Activated CD4-positive, alpha-beta T cell treated with anti-CD3 and anti-CD28 coated beads, Interleukin-2, amount 10 ng/mL, durations not matched to agents 7 days and 5 days (primary cell): ENCODE measurements around the gene NTSR1. TPM values are rescaled to one million over a fixed set of nuclear protein-coding genes. Genes with fewer than 3 reads are reported as not detected.
A peak's percentile ranks its signal among the peaks of the same experiment; 100 is the strongest.

Source experiments
- CTCF ChIA-PET: fragments of 350-600 bp; sonication (Branson Sonifier 250); formaldehyde crosslinking; loops from one replicate; lab custom pipeline; 2021; ENCODE audit warnings: antibody characterized with exemption; lab: Charles Lee
- POLR2A ChIA-PET: fragments of 350-600 bp; sonication (Branson Sonifier 250); formaldehyde crosslinking; loops from one replicate; lab custom pipeline; 2021; ENCODE audit warnings: antibody characterized with exemption; lab: Charles Lee
- DNase-seq: peaks from one replicate; pipeline ENCODE4 v3.0.0-alpha.2; 2020
- H3K27ac Mint-ChIP-seq: one replicate; pipeline ENCODE4 v1.8.0; 2021; ENCODE audit warnings: mild to moderate bottlenecking, moderate library complexity, mixed read lengths
- H3K27me3 Mint-ChIP-seq: one replicate; pipeline ENCODE4 v1.8.0; 2021; ENCODE audit warnings: mixed read lengths
- H3K36me3 Mint-ChIP-seq: one replicate; pipeline ENCODE4 v1.8.0; 2021; ENCODE audit warnings: low read depth, mixed read lengths
- H3K4me1 Mint-ChIP-seq: one replicate; pipeline ENCODE4 v1.8.0; 2021; ENCODE audit warnings: mixed read lengths
- H3K4me3 Mint-ChIP-seq: one replicate; pipeline ENCODE4 v1.8.0; 2021; ENCODE audit warnings: mild to moderate bottlenecking, moderate library complexity, mixed read lengths
- H3K9me3 Mint-ChIP-seq: one replicate; pipeline ENCODE4 v1.8.0; 2021; ENCODE audit warnings: mixed read lengths
- total RNA-seq, 2 experiments: library from RNA; stranded (reverse); gene quantifications; one replicate each; pipeline ENCODE4 v1.2.3, GENCODE V29; 2021

Gene NTSR1
- total RNA-seq, 2 experiments from 2014 or later: 0.94 to 1.5 TPM

DNA sequence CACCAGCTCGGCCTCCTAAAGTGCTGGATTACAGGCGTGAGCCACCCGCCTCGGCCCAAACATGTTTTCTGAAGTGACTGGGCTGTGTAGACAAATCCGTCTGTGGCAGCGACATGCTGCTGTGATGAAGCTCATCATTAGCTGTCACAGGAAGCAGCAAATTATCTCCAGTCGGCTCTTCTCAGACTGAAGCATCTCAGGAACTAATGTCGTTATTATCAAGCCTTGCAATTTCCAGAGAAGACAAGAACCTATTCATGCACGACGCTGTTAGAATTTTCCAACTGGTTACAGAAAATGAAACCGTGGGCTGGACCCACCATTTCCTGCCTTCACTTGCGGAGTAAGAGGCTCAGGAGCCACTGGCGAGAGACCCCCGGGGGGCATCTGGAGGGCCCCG is 17.1 kb upstream of the NTSR1 start:
- POLR2A ChIA-PET: no interaction called here

DNA sequence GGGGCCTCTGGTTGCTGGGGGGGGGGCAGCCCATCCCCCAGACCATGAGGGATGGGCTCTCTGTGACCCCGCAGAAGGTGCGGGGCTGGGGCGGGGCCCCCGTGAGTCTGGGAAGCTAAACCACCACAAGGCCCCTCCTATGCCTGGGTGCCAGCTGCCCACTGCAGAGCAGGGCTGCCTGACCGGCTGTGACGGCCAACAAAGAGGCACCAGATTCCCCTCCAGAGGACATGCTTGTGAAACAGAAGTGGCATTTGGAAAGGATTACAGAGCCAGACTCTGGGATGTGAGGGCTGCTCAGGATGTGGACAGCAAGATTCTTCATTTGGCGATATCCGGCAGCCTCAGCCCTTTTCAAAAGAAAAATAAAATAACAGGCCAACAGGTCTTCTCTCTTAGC is 16.5 kb upstream of the NTSR1 start:
- Mint-ChIP-seq H3K9me3 (no peaks in the 10 kb centered on the region), H3K4me1 (peaks cover 9% of the 10 kb centered on the region), H3K36me3 (no peaks in the 10 kb centered on the region), H3K4me3 (no peak overlapping the region), H3K27ac (no peak overlapping the region), H3K27me3 (peaks cover 2% of the 10 kb centered on the region)
- POLR2A ChIA-PET: no interaction called here
- CTCF ChIA-PET: interaction anchor here (1.3 kb wide), 1 partner anchor 100 kb away, joined by 4 read pairs; no protein-coding TSS in a partner anchor
- no peak for DNase-seq

More for the DNA sequence above, 17.1 kb upstream of the NTSR1 start:
- H3K36me3 Mint-ChIP-seq: no peaks in the 10 kb centered on the region
- H3K4me3 Mint-ChIP-seq: no peak overlapping the region
- CTCF ChIA-PET: interaction anchor here (1.3 to 1.6 kb wide), 2 partner anchors 17 to 101 kb away, joined by 4 read pairs; partner anchors contain the start of gene NTSR1
- peaks cover 2% of the 10 kb centered on the region for H3K27me3 Mint-ChIP-seq
- H3K9me3 Mint-ChIP-seq: no peaks in the 10 kb centered on the region
- no peak for DNase-seq
- H3K4me1 Mint-ChIP-seq: peaks cover 12% of the 10 kb centered on the region
- H3K27ac Mint-ChIP-seq: no peak overlapping the region

DNA sequence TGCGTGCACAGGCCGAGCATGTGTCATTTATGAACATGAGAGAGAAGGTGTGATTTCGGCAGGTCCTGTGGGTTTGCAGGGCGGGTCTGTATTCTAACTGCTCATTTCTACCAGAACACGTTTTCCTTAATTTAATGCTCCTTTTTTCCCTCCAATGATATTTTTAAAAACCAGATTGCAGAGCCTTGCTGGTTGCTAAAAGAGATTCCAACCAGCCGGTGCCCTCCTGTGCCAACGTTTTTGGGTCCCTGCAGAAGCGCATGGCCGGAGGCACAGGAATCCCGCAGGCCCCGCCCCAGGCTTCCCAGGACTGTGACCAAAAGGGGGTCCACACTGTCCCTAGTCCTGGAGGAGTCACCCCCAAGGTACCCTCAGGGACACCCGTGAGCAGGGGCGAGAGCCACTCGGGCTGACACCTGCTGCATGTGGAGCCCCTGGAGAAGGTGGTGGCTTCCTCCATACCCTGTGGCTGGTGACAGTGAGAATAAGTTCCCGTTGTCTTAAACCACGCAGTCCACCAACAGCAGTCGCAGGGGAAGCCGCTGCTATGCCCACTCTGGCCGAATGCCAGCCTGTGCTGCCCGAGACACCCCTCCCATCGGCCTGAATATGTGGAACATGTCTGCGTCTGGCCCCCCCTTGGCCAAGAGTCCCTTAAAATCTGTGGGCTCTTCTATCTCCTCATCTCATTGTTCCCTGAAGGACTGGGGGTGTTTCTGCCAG is 15.7 kb upstream of the NTSR1 start:
- no peak overlapping the region for H3K4me3 Mint-ChIP-seq
- POLR2A ChIA-PET: no interaction called here
- CTCF ChIA-PET: interaction anchor here (0.8 kb wide), 1 partner anchor 15 kb away, joined by 4 read pairs; no protein-coding TSS in a partner anchor
- no peak for DNase-seq
- no peak overlapping the region for H3K27ac Mint-ChIP-seq
- H3K4me1 Mint-ChIP-seq: peaks cover 9% of the 10 kb centered on the region
- H3K9me3 Mint-ChIP-seq: no peaks in the 10 kb centered on the region
- H3K36me3 Mint-ChIP-seq: no peaks in the 10 kb centered on the region
- peaks cover 2% of the 10 kb centered on the region for H3K27me3 Mint-ChIP-seq

DNA sequence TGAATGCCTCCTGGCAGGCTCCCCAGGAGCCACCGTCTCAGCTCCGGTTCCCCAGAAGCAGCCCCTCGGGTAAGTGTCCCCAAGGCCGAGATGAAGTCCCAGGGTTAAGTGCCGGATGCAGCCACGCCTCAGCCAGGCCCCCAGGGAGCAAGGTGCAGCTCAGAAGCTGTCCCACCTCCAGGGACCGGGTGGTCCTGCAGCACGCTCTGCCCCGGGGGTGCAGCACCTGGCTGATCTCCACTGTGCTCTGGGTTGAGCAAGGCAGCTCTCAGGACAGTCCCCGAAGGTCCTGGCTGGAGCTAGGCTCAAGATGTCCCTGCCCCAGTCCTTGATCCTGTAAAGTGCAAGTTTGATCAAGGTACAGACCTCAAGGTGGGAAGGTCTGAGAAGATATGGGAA is 15.1 kb upstream of the NTSR1 start:
- Mint-ChIP-seq H3K9me3 (no peaks in the 10 kb centered on the region), H3K27ac (no peak overlapping the region), H3K4me3 (no peak overlapping the region), H3K27me3 (peaks cover 2% of the 10 kb centered on the region), H3K36me3 (no peaks in the 10 kb centered on the region), H3K4me1 (peaks cover 9% of the 10 kb centered on the region)
- ChIA-PET CTCF (interaction anchor here (0.6 to 0.8 kb wide), 2 partner anchors 15 to 52 kb away, joined by 3 to 4 read pairs; no protein-coding TSS in a partner anchor), POLR2A (no interaction called here)
- DNase-seq: no peak

DNA sequence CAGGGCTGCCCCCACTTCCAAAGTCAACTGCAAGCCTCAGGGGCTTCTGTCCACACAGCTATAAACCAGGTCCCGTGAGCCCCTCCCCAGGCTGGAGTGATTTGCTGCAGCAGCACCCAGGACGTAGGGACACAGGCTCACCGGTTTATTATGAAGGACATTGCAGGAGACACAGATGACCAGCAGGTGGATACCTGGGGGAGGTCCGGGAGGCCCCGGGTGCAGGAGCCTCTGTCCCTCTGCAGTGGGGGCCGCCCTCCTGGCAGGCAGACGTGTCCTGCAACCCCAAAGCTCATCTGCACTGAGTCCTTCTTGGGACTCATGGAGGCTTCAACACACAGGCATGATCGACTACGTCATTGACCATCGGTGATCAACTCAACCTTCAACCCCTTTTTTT is 14.5 kb upstream of the NTSR1 start:
- DNase-seq: no peak
- Mint-ChIP-seq H3K9me3 (no peaks in the 10 kb centered on the region), H3K4me1 (peaks cover 9% of the 10 kb centered on the region), H3K27me3 (peaks cover 2% of the 10 kb centered on the region), H3K4me3 (no peak overlapping the region), H3K27ac (no peak overlapping the region), H3K36me3 (no peaks in the 10 kb centered on the region)
- ChIA-PET POLR2A (no interaction called here), CTCF (interaction anchor here (0.6 to 1.1 kb wide), 2 partner anchors 16 to 51 kb away, joined by 3 to 4 read pairs; no protein-coding TSS in a partner anchor)

DNA sequence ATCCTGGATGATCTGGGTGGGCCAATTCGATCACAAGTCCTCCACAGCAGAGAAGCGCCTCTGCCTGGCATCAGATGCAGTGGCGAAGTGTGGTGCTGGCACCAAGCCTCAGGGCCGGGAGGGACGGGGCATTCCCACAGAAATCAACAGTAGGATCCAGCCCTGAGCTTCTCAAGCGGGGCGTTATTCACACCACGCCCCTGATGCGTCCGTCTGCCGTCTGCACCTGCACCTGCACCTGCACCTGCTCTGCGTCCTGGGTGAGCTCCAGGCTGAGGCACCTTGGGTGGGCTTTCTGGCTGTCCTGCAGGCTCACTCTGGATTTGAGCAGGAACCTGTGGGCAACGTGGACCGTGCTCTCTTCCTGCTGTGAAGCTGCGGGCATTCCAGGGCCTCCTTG is 13.8 kb upstream of the NTSR1 start:
- Mint-ChIP-seq H3K27ac (no peak overlapping the region), H3K27me3 (peaks cover 2% of the 10 kb centered on the region), H3K4me3 (no peak overlapping the region), H3K9me3 (no peaks in the 10 kb centered on the region), H3K36me3 (no peaks in the 10 kb centered on the region), H3K4me1 (peaks cover 9% of the 10 kb centered on the region)
- CTCF ChIA-PET: interaction anchor here (0.6 to 1.1 kb wide), 3 partner anchors 15 to 77 kb away, joined by 3 to 4 read pairs (median 3); no protein-coding TSS in a partner anchor
- POLR2A ChIA-PET: no interaction called here
- DNase-seq: no peak

DNA sequence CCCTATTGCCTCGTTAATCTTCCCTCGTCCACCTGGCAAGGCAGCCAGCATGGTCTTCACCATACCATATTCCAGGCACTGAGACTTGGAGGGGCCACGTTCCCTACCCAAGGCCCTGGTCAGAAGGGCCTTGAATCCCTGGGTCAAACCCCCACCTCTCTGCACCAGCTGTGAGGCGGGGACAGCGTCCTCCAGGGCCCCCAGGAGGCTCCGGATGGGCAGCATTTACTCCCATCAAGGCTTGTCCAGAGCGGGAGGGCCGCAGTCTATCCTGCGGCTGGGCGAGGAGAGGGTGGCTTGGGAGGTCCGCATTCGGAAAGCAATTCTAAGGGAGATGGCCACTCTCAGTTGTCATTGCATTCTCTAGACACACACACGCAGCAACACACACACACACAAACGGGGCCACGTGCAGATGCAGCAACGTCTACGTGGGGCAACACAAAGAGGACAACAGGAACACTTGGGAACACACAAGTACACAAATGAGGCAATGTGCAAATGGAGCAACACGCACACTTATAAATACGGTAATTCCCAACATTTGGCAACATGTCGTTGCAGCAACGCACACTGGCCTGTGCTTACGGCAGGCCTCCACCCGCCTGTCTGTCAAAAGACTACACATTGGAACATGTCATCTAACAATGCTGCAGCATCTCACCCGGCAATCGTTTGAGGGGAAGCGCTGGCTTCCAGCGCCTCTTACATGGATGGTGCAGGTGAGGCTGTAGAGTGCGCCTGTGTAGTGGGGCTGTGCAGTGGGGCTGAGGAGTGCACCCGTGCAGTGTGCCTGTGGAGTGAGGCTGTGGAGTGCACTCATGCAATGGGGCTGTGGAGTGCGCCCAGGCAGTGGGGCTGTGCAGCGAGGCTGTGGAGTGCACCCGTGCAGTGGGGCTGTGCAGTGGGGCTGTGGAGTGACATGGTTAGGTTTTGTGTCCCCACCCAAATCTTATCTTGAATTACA is 12.9 kb upstream of the NTSR1 start:
- Mint-ChIP-seq H3K4me1 (peaks cover 9% of the 10 kb centered on the region), H3K9me3 (no peaks in the 10 kb centered on the region), H3K27ac (no peak overlapping the region), H3K4me3 (no peak overlapping the region), H3K27me3 (peaks cover 2% of the 10 kb centered on the region), H3K36me3 (no peaks in the 10 kb centered on the region)
- no peak for DNase-seq
- ChIA-PET POLR2A (no interaction called here), CTCF (interaction anchor here (0.8 kb wide), 1 partner anchor 78 kb away, joined by 3 read pairs; no protein-coding TSS in a partner anchor)

DNA sequence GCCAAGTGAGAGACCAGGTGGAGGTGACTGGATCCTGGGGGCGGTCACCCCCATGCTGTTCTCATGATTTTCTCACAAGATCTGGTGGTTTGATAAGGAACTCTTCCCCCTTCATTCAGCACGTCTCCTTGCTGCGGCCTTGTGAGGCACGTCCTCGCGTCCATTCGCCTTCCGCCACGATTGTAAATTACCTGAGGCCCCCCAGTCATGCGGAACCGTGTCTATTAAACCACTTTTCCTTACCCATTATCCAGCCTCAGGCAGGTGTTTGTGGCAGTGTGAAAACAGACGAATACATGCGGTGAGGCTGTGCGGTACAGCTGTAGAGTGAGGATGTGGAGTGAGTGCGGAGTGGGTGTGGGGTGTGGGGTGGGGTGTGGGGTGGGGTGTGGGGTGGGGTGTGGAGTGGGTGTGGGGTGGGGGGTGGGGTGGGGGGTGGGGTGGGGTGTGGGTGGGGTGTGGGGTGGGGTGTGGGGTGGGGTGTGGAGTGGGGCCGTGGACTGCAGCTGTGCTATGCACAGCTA is 12.1 kb upstream of the NTSR1 start:
- ChIA-PET CTCF (no interaction called here), POLR2A (no interaction called here)
- H3K4me3 Mint-ChIP-seq: no peak overlapping the region
- H3K9me3 Mint-ChIP-seq: no peaks in the 10 kb centered on the region
- peaks cover 8% of the 10 kb centered on the region for H3K4me1 Mint-ChIP-seq
- H3K27ac Mint-ChIP-seq: no peak overlapping the region
- H3K36me3 Mint-ChIP-seq: no peaks in the 10 kb centered on the region
- peaks cover 2% of the 10 kb centered on the region for H3K27me3 Mint-ChIP-seq
- no peak for DNase-seq

DNA sequence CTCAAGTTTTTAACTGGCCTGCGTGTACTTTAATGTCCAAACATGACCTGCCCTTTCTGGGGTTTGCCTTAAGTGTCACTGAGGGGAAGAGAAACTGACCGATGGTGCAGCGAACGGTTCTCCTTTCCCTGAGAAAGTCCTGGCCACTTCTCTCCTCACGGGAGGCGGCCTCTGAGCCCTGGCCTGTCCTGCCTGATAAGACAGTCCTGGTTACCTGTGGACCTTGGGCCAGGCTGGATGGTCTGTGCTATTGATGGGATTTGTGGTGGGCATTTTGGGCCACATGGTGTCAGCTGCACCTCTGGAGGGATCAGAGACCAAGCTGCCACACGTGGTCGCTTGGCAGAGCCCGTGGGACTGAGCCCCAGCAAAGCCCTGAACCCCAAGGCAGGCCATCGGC is 11.6 kb upstream of the NTSR1 start:
- no peaks in the 10 kb centered on the region for H3K9me3 Mint-ChIP-seq
- ChIA-PET CTCF (no interaction called here), POLR2A (no interaction called here)
- DNase-seq: no peak
- peaks cover 2% of the 10 kb centered on the region for H3K27me3 Mint-ChIP-seq
- H3K4me3 Mint-ChIP-seq: no peak overlapping the region
- peaks cover 7% of the 10 kb centered on the region for H3K4me1 Mint-ChIP-seq
- H3K27ac Mint-ChIP-seq: no peak overlapping the region
- no peaks in the 10 kb centered on the region for H3K36me3 Mint-ChIP-seq

DNA sequence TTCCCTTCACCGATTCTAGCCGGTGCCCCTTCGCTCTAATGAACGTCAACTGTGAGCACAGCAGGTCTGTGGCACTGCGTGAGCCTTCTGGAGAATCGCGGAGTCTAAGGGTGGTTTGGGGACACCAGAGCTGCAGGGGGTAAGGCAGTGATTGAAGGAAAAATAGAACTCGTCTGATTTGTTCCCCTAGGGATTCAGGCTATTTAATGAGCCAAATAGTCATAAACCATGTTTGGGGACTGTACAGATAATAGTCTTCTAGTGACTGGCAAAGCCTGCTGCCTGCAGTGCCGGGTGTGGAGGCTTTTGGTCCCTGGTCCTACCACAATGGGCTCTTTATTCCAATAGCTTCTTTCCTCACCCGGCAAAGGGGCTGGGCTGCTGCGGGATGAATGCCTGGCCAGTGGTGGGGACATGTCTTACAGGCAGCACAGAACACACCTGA is 11.1 kb upstream of the NTSR1 start:
- ChIA-PET CTCF (no interaction called here), POLR2A (no interaction called here)
- peak overlapping the region; percentile 50 for H3K27ac Mint-ChIP-seq
- no peaks in the 10 kb centered on the region for H3K9me3 Mint-ChIP-seq
- peaks cover 7% of the 10 kb centered on the region for H3K4me1 Mint-ChIP-seq
- DNase-seq: no peak
- peaks cover 2% of the 10 kb centered on the region for H3K27me3 Mint-ChIP-seq
- H3K4me3 Mint-ChIP-seq: no peak overlapping the region
- H3K36me3 Mint-ChIP-seq: no peaks in the 10 kb centered on the region

DNA sequence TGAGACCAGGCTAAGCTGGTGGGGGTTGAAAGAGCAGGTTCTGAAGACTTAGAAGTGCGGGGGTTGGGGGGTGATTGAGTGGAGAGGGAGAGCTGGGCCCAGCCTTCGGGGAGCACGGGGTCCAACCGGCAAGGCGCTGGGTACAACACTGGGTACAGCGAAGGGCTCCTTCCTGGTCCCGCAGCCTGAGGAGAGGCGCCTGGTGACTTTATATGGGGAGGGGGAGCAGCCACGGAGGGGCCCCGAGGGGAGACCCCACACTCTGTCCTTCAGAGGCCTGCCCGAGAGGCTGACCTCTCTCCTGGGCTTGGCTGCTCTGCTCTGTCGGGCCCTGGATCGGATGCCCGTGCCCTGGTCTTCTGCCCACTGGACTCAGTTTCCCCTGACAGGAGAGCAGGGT is 10.4 kb upstream of the NTSR1 start:
- POLR2A ChIA-PET: no interaction called here
- peaks cover 2% of the 10 kb centered on the region for H3K27me3 Mint-ChIP-seq
- no peaks in the 10 kb centered on the region for H3K9me3 Mint-ChIP-seq

DNA sequence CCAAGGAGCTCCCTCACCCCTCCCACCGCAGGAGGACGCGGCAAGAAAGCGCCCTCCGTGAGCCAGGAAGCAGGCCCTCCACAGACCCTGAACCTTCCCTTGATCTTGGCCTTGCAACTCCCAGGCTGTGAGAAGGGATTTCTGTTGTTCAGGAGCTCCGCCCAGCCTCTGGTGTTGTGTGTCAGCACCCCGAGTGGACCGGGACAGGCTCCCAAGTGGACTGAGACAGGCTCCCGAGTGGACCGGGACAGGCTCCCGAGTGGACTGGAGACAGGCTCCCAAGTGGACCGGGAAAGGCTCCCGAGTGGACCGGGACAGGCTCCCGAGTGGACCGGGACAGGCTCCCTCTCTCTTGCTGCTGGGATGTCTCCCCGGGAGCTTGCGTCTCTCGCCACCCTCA is 9.3 kb upstream of the NTSR1 start:
- no peak overlapping the region for H3K4me3 Mint-ChIP-seq

More for the DNA sequence above, 10.4 kb upstream of the NTSR1 start:
- CTCF ChIA-PET: interaction anchor here (1.0 kb wide), 1 partner anchor 11 kb away, joined by 3 read pairs; no protein-coding TSS in a partner anchor
- Mint-ChIP-seq H3K4me1 (peaks cover 8% of the 10 kb centered on the region), H3K27ac (peak overlapping the region; percentile 15), H3K4me3 (no peak overlapping the region), H3K36me3 (no peaks in the 10 kb centered on the region)
- no peak for DNase-seq

More for the DNA sequence above, 9.3 kb upstream of the NTSR1 start:
- no peaks in the 10 kb centered on the region for H3K9me3 Mint-ChIP-seq
- ChIA-PET CTCF (no interaction called here), POLR2A (no interaction called here)
- no peak overlapping the region for H3K27ac Mint-ChIP-seq
- H3K27me3 Mint-ChIP-seq: peaks cover 2% of the 10 kb centered on the region
- DNase-seq: no peak
- no peaks in the 10 kb centered on the region for H3K36me3 Mint-ChIP-seq
- H3K4me1 Mint-ChIP-seq: peaks cover 13% of the 10 kb centered on the region
